ENCODE measurements around the gene ICA1L. TPM values are rescaled to one million over a fixed set of nuclear protein-coding genes. Genes with fewer than 3 reads are reported as not detected.

The ICA1L gene
- total RNA-seq, result 4.4 and 5.4 TPM in 2 replicates

GRCh38 chr2:202871300-202872141 lies at the start of gene ICA1L:
ICA1L (minus strand) TSS chr2:202871766; CDS start chr2:202829009, 42,757 bp downstream.

GRCh38 chr2:202911512-202912341 lies 40.2 kb upstream of the ICA1L start, which contains the start of the genes CARF and WDR12:
CARF (plus strand) TSS chr2:202912275; CDS start chr2:202941903, 29,628 bp downstream.
WDR12 (minus strand) TSS chr2:202911673; CDS start chr2:202911476, 197 bp downstream.

Other genes with a start within 250 kb of the ICA1L start
- gene FAM117B, start 236.8 kb downstream of the ICA1L start, total RNA-seq, result 1.6 and 2.6 TPM in 2 replicates
- 22.0 and 53.6 TPM in 2 replicates for gene WDR12, start 39.9 kb upstream of the ICA1L start, total RNA-seq
- gene CARF, start 40.5 kb upstream of the ICA1L start, total RNA-seq, result 3.7 and 13.5 TPM in 2 replicates
- gene NBEAL1, start 143.1 kb upstream of the ICA1L start, total RNA-seq, result 11.8 and 12.1 TPM in 2 replicates

Measured in cardiac atrium fibroblast (primary cell).